Measurements from ENCODE around the gene CSNK1A1.

The CSNK1A1 gene

DNA sequence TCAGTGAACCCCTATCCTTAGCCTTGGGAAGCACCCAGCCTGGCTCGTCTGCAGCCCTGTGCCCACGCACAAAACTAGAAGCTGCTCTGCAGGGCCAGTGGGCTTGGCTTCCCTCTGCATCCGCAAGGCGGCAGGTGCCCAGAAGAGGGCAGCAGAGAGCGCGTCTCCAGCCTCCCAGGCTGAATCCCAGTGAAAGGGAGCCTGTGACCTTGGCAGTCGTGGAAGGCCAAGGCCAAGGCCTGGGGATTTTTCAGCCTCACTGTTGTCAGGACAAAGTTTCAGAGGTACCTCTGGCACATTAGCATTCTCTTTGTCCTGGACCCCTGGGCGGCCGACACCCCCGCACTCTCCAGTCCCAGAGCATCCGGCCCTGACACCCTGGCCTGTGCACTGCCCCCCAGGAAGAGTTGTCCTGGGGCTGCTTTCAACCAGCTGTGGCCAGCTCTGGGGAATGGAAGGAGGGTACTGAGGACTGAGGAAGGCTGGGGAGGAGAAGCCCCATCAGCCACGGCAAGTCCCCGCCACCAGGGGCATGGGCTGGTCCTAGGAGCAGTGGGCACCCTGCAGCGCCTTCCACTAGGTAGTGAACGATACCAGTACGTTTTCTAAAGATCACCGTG is 108.6 kb downstream of the CSNK1A1 start:
- peaks cover 11% of the 10 kb centered on the region for H3K4me1 ChIP-seq (ENCODE audit: insufficient read depth, insufficient read length)

More for the DNA sequence above, 108.6 kb downstream of the CSNK1A1 start:
- TF ChIP-seq SUZ12 (IDR thresholded peaks at IDR 0.05; ENCODE audit: extremely low read depth, insufficient read depth, insufficient read length) (no peak), YY1 (IDR thresholded peaks at IDR 0.05; ENCODE audit: insufficient read depth, insufficient read length) (no peak), ZNF274 (IDR thresholded peaks at IDR 0.05; ENCODE audit: low read depth, low read length) (no peak)
- H3K9me3 ChIP-seq (ENCODE audit: insufficient read depth, low read length) = no peaks in the 10 kb centered on the region; the same call in 1 of the 2 replicates
- no peak overlapping the region for H3K4me3 ChIP-seq (ENCODE audit: insufficient read length, low read depth)
- H3K9ac ChIP-seq (ENCODE audit: insufficient read length, low read depth) = peak overlapping the region; percentile 28
- H3K36me3 ChIP-seq (ENCODE audit: insufficient read depth, insufficient read length, low read length) = no peaks in the 10 kb centered on the region
- no peaks in the 10 kb centered on the region for H3K27me3 ChIP-seq (ENCODE audit: insufficient read depth, insufficient read length)
- no peak for DNase-seq (ENCODE audit: low read depth, low spot score)

Data from NT2/D1 (cell line).